ENCODE results near the gene NKAPD1. TPM values are rescaled to one million over a fixed set of nuclear protein-coding genes. Genes with fewer than 3 reads are reported as not detected.
A peak's percentile ranks its signal among the peaks of the same experiment; 100 is the strongest.
"Not testable (repeated sequence)": the region's sequence is repeated elsewhere in the genome, so short reads cannot be mapped to it uniquely, and the experiment has no call there.

The NKAPD1 gene
- 19.5 and 22.9 TPM in 2 replicates for total RNA-seq (2014; rRNA removed; shearing (Covaris generic))

- peak; percentile 70 to 77 for DNase-seq
- H3K4me3 ChIP-seq = peak within 1 kb of the TSS; percentile 93
Observed at GRCh38 chr11:112073941-112074811, at the start of gene NKAPD1, which contains the start of gene PIH1D2. NKAPD1 (plus strand) TSS chr11:112074299; CDS start chr11:112075575, 1,276 bp downstream. PIH1D2 (minus strand) TSS chr11:112074017; CDS start chr11:112073174, 843 bp downstream.

GRCh38 chr11:112024773-112025678 lies 49.1 kb upstream of the NKAPD1 start, which contains the start of gene DLAT:
DLAT (plus strand) TSS chr11:112025408; CDS start chr11:112025473, 65 bp downstream.
- Histone ChIP-seq H3K27ac (peak within 1 kb of the TSS; percentile 90), H3K36me3 (peaks cover 5% of the 10 kb centered on the region; the same call in 1 of the 2 replicates)

More at GRCh38 chr11:112073941-112074811, at the start of gene NKAPD1, which contains the start of gene PIH1D2:
- H3K27me3 ChIP-seq = no peaks in the 10 kb centered on the region
- peaks cover 6% of the 10 kb centered on the region for H3K36me3 ChIP-seq
- H3K9me3 ChIP-seq (replicated peaks) = no peaks in the 10 kb centered on the region
- no peaks in the 10 kb centered on the region for H3K4me1 ChIP-seq
- peak within 1 kb of the TSS; percentile 92 for H3K27ac ChIP-seq

DNA sequence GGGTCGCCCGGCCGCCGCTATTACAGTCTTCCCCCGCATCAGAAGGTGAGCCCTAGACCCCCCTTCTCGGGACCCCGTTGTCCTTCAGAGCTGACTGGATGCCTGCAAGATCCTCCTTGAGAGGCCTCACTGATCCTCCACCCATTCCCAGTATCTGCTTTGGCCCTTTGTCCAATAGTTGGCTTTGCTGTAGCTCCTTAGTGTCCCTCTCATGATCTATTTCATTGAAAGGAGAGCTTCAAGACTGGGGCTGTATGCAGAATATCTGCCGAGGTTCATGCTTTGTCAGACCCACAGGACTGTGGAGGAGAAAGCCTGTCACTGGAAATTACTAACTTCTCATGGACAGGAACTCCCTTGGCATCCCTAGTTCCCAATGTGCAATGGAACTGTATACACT lies 48.4 kb upstream of the NKAPD1 start:
- peak overlapping the region; percentile 86 for H3K4me3 ChIP-seq
- H3K36me3 ChIP-seq = peaks cover 5% of the 10 kb centered on the region
- H3K4me1 ChIP-seq = 0 out of 2 replicates have a peak, but pooled peaks cover 3% of the 10 kb centered on the region
- no peaks in the 10 kb centered on the region for H3K9me3 ChIP-seq (replicated peaks)
- H3K27me3 ChIP-seq = no peaks in the 10 kb centered on the region
- peak in 1 of 2 experiments; percentile 30 for DNase-seq
- peak overlapping the region; percentile 90 for H3K27ac ChIP-seq

More at GRCh38 chr11:112024773-112025678, 49.1 kb upstream of the NKAPD1 start, which contains the start of gene DLAT:
- H3K4me3 ChIP-seq = peak within 1 kb of the TSS; percentile 86
- no peaks in the 10 kb centered on the region for H3K27me3 ChIP-seq
- peak; percentile 84 to 88 for DNase-seq
- H3K4me1 ChIP-seq = 0 out of 2 replicates have a peak, but pooled peaks cover 3% of the 10 kb centered on the region
- no peaks in the 10 kb centered on the region for H3K9me3 ChIP-seq (replicated peaks)

DNA sequence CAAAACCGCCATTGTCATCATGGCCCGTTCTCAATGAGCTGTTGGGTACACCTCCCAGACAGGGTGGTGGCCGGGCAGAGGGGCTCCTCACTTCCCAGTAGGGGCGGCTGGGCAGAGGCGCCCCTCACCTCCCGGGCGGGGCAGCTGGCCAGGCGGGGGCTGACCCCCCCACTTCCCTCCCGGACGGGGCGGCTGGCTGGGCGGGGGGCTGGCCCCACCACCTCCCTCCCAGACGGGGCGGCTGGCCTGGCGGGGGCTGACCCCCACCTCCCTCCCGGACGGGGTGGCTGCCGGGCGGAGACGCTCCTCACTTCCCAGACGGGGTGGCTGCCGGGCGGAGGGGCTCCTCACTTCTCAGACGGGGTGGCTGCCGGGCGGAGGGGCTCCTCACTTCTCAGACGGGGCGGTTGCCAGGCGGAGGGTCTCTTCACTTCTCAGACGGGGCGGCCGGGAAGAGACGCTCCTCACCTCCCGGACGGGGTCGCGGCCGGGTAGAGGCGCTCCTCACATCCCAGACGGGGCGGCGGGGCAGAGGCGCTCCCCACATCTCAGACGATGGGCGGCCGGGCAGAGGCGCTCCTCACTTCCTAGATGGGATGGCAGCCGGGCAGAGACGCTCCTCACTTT lies 47.2 kb upstream of the NKAPD1 start:
- H3K36me3 ChIP-seq; H3K4me1 ChIP-seq; H3K4me3 ChIP-seq; DNase-seq; H3K27me3 ChIP-seq; H3K27ac ChIP-seq; H3K9me3 ChIP-seq (replicated peaks): not testable (repeated sequence)

DNA sequence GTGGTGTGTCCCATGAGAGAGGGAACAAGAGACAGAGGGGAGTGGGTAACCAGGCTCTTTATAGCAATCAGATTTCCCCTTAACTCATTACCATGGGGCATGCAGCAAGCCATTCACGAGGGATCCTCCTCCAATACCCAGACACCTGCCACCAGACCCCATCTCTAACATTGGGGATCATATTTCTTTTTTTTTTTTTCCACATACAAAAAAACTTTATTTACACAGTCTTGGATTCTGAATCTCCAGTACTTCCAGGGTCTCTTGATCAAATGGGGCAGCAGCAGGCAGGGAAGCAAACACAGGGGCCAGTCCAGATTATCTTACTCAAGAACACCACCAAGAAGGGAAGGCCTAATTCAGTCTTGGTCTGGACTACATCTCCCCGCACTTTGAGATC lies 44.6 kb upstream of the NKAPD1 start:
- Histone ChIP-seq H3K36me3 (peaks cover 12% of the 10 kb centered on the region), H3K4me1 (0 out of 2 replicates have a peak, but pooled peaks cover under 1% of the 10 kb centered on the region), H3K27me3 (no peaks in the 10 kb centered on the region), H3K9me3 (replicated peaks) (no peaks in the 10 kb centered on the region), H3K27ac (no peak overlapping the region), H3K4me3 (no peak overlapping the region)
- no peak for DNase-seq

GRCh38 chr11:112033902-112034301 lies 40.2 kb upstream of the NKAPD1 start:
- no peaks in the 10 kb centered on the region for H3K9me3 ChIP-seq (replicated peaks)
- no peaks in the 10 kb centered on the region for H3K4me1 ChIP-seq
- no peak for DNase-seq
- peaks cover 14% of the 10 kb centered on the region for H3K36me3 ChIP-seq
- H3K27ac ChIP-seq = no peak overlapping the region
- no peak overlapping the region for H3K4me3 ChIP-seq
- no peaks in the 10 kb centered on the region for H3K27me3 ChIP-seq

GRCh38 chr11:112037527-112037926 lies 36.6 kb upstream of the NKAPD1 start:
- no peaks in the 10 kb centered on the region for H3K9me3 ChIP-seq (replicated peaks)
- H3K4me3 ChIP-seq = no peak overlapping the region
- no peaks in the 10 kb centered on the region for H3K4me1 ChIP-seq
- no peak for DNase-seq
- H3K36me3 ChIP-seq = peaks cover 19% of the 10 kb centered on the region
- no peak overlapping the region for H3K27ac ChIP-seq
- H3K27me3 ChIP-seq = no peaks in the 10 kb centered on the region

DNA sequence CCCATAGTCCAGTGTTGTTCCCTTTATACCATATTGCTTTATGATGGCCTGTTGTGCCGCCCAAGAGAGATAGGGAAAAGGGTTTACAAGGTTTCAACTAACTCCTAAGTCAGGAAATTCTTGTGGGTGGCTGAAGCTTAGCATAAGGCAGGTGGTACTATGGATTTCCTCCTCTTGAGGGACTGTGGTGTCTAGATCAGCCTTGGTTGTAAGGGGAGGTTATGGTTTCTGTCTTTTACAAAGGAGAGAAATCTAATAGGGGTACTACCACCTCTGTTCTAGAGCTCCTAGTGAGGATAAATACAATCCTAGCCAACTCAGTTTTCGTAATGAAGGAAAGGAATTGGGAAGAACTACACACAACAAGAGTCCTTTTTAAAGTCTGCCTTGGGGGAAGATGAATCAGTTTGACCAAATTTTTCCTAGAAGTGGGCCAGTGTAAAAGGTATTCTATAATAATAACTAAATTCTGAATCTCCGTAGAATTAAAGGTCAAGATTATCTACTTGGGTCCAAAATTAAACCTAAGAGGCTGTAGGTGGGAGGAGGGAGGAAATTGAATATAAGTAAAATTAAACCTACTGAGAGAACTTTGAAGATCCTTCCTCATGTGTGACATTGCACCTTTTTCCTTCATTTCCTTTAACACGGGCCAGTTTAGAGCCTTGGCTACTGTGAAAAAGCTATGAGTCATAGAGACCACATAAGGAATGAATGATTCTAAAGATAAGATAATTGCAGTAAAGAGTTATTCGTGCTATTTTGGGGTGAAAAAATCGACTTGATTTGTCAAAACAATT lies 31.7 kb upstream of the NKAPD1 start:
- no peak overlapping the region for H3K27ac ChIP-seq
- H3K4me1 ChIP-seq = no peaks in the 10 kb centered on the region
- H3K4me3 ChIP-seq = no peak overlapping the region
- peaks cover 28% of the 10 kb centered on the region for H3K36me3 ChIP-seq
- no peaks in the 10 kb centered on the region for H3K27me3 ChIP-seq
- peak in 1 of 2 experiments; percentile 6 for DNase-seq
- no peaks in the 10 kb centered on the region for H3K9me3 ChIP-seq (replicated peaks)

DNA sequence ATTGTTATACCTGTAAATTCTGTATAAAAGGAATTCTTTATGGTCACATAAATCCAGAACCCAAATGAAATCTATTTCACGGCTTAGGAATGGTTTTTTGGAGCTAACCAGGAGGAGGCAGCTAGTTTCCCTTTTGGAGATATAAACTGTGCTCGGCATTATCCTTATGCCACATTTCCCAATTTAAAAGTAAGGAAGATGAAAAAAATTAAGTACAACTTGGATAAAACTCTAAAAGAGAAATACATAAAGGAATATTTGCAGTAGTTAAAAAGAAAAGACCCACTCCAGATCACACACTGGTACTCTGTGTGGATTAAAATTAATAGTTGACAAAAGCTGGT lies 31.2 kb upstream of the NKAPD1 start:
- Histone ChIP-seq H3K36me3 (peaks cover 30% of the 10 kb centered on the region), H3K27me3 (no peaks in the 10 kb centered on the region), H3K4me3 (no peak overlapping the region), H3K4me1 (no peaks in the 10 kb centered on the region), H3K9me3 (replicated peaks) (no peaks in the 10 kb centered on the region), H3K27ac (no peak overlapping the region)
- no peak for DNase-seq

DNA sequence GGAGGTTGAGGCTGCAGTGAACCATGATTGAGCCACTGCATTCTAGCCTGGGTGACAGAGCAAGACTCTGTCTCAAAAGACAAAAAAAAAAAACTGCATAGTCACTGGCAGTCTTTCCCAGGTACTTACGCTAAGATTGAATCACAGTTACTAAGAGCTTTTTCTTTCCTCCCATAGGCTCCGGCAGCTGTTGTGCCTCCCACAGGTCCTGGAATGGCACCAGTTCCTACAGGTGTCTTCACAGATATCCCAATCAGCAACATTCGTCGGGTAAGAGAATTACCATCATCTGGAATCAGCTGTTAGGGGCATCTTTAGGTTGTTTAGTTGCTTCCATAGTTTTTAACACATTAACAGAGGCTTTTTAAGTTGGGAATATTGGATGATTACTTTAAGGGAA lies 29.1 kb upstream of the NKAPD1 start:
- H3K4me1 ChIP-seq = no peaks in the 10 kb centered on the region
- DNase-seq = no peak
- no peak overlapping the region for H3K4me3 ChIP-seq
- no peaks in the 10 kb centered on the region for H3K9me3 ChIP-seq (replicated peaks)
- peaks cover 41% of the 10 kb centered on the region for H3K36me3 ChIP-seq
- H3K27me3 ChIP-seq = no peaks in the 10 kb centered on the region
- H3K27ac ChIP-seq = no peak overlapping the region

DNA sequence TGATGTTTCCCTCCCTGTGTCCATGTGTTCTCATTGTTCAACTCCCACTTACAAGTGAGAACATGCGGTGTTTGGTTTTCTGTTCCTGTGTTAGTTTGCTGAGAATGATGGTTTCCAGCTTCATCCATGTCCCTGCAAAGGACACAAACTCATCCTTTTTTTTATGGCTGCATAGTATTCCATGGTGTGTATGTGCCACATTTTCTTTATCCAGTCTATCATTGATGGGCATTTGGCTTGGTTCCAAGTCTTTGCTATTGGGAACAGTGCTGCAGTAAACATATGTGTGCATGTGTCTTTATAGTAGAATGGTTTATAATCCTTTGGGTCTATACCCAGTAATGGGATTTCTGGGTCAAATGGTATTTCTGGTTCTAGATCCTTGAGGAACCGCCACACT lies 27.5 kb upstream of the NKAPD1 start:
- not testable (repeated sequence) for H3K4me1 ChIP-seq; H3K9me3 ChIP-seq (replicated peaks); DNase-seq; H3K27me3 ChIP-seq; H3K27ac ChIP-seq; H3K4me3 ChIP-seq
- H3K36me3 ChIP-seq = peaks cover 35% of the 10 kb centered on the region

DNA sequence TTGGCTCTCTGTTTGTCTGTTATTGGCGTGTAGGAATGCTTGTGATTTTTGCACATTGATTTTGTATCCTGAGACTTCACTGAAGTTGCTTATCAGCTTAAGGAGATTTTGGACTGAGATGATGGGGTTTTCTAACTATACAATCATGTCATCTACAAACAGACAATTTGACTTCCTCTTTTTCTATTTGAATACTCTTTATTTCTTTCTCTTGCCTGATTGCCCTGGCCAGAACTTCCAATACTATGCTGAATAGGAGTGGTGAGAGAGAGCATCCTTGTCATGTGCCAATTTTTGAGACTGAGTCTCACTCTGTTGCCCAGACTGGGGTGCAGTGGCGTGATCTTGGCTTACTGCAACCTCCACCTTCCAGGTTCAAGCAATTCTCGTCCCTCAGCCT lies 25.8 kb upstream of the NKAPD1 start:
- not testable (repeated sequence) for H3K27ac ChIP-seq; H3K27me3 ChIP-seq; H3K9me3 ChIP-seq (replicated peaks); DNase-seq; H3K4me1 ChIP-seq; H3K4me3 ChIP-seq
- peaks cover 39% of the 10 kb centered on the region for H3K36me3 ChIP-seq

DNA sequence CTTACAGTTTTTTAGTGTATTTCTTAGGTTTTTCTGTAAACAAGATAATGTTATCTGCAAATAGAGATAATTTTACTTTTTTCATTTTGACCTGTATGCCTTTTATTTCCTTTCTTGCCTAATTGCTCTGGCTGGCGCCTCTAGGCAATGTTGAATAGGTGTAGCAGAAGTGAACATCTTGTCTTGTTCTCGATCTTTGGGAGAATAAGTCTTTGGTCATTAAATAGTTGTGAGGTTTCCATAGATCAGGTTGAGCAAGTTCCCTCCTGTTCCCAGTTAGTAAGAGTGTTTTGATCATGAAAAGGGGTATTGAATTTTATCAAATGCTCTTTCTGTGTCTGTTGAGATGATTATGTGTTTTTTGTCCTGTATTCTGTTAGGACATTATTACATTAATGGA lies 24.3 kb upstream of the NKAPD1 start:
- peaks cover 44% of the 10 kb centered on the region for H3K36me3 ChIP-seq
- H3K9me3 ChIP-seq (replicated peaks) = no peaks in the 10 kb centered on the region
- H3K4me1 ChIP-seq = no peaks in the 10 kb centered on the region
- no peak for DNase-seq
- no peak overlapping the region for H3K27ac ChIP-seq
- no peak overlapping the region for H3K4me3 ChIP-seq
- no peaks in the 10 kb centered on the region for H3K27me3 ChIP-seq

- H3K4me3 ChIP-seq = no peak overlapping the region
- no peaks in the 10 kb centered on the region for H3K9me3 ChIP-seq (replicated peaks)
- no peaks in the 10 kb centered on the region for H3K4me1 ChIP-seq
- DNase-seq = no peak
- no peak overlapping the region for H3K27ac ChIP-seq
- peaks cover 41% of the 10 kb centered on the region for H3K36me3 ChIP-seq
- H3K27me3 ChIP-seq = no peaks in the 10 kb centered on the region
Observed at GRCh38 chr11:112050721-112051120, 23.4 kb upstream of the NKAPD1 start.
